Endothelial cell of umbilical vein (primary cell): ENCODE data around the gene RAB11B. TPM values are rescaled to one million over a fixed set of nuclear protein-coding genes. Genes with fewer than 3 reads are reported as not detected.
A peak's percentile ranks its signal among the peaks of the same experiment; 100 is the strongest.

ENCODE experiments used
- BruUV-seq: library from RNA; stranded (reverse); fragments of 400-500 nt; replicated peaks from 2 replicates; lab custom pipeline; 2021; lab: Mats Ljungman, UMichigan
- CTCF ChIA-PET: fragments of 300-600, 350-600 bp; sonication (Branson Sonifier 250); formaldehyde crosslinking; loops from one replicate; lab custom pipeline; 2021; ENCODE audit warnings: antibody characterized with exemption, inconsistent platforms; lab: Charles Lee
- POLR2A ChIA-PET: fragments of 300-600, 350-600 bp; sonication (Branson Sonifier 250); formaldehyde crosslinking; loops from one replicate; lab custom pipeline; 2021; ENCODE audit warnings: antibody characterized with exemption, inconsistent platforms; lab: Charles Lee
- DNase-seq: peaks from one replicate; pipeline ENCODE4 v3.0.0-alpha.2; 2011; ENCODE audit warnings: low read depth, low spot score
- FAIRE-seq: peaks from 2 replicates; lab custom pipeline; 2011; peaks lifted over from hg19 to GRCh38; lab: Jason Lieb, UNC
- H2AFZ ChIP-seq: 2 replicates; pipeline ENCODE4 v1.6.0; 2012; ENCODE audit warnings: low read depth, low read length, control low read depth, inconsistent platforms
- H3K27ac ChIP-seq: 2 replicates; pipeline ENCODE4 v1.5.1; 2011; ENCODE audit warnings: low read depth, mild to moderate bottlenecking, control low read depth, low read length, moderate library complexity; ENCODE audit not compliant: insufficient read depth
- H3K27me3 ChIP-seq, 2 experiments: 2 replicates each; pipeline versions ENCODE4 v1.6.0 to v1.6.1; 2011; ENCODE audit warnings: low read length in 2 of 2, mixed read lengths in 1 of 2; ENCODE audit not compliant: control insufficient read depth in 2 of 2, insufficient read depth in 2 of 2
- H3K36me3 ChIP-seq, 2 experiments: 2 replicates in 1 of 2; 3 replicates in 1 of 2; pipeline ENCODE4 v1.5.1; 2011; ENCODE audit warnings: low read length in 2 of 2, mild to moderate bottlenecking in 1 of 2, moderate library complexity in 1 of 2; ENCODE audit not compliant: control insufficient read depth in 2 of 2, insufficient read depth in 2 of 2; ENCODE audit errors: extremely low read depth in 1 of 2
- H3K4me1 ChIP-seq: 3 replicates; pipeline ENCODE4 v1.5.1; 2011; ENCODE audit warnings: mild to moderate bottlenecking, low read length; ENCODE audit not compliant: control insufficient read depth, insufficient read depth; ENCODE audit errors: extremely low read depth
- H3K4me2 ChIP-seq: 2 replicates; pipeline ENCODE4 v1.6.1; 2011; ENCODE audit warnings: low read length, control low read depth, mixed read lengths; ENCODE audit not compliant: insufficient read depth
- H3K4me3 ChIP-seq, 3 experiments: fragments of 200-600 bp in 1 of 3; sonication (generic), shearing (Covaris generic) in 1 of 3; replicated peaks in 1 of 3; 2 replicates each; pipeline ENCODE4 v1.5.1; 2011 to 2016; ENCODE audit warnings: control low read depth in 3 of 3, low read length in 3 of 3, mild to moderate bottlenecking in 2 of 3, inconsistent platforms in 1 of 3, low read depth in 1 of 3, moderate library complexity in 1 of 3; ENCODE audit not compliant: insufficient read depth in 1 of 3
- H3K79me2 ChIP-seq: 2 replicates; pipeline ENCODE4 v1.6.0; 2012; ENCODE audit warnings: low read length, inconsistent platforms; ENCODE audit not compliant: control insufficient read depth, insufficient read depth
- H3K9ac ChIP-seq: replicated peaks from 2 replicates; pipeline ENCODE3; 2011; ENCODE audit warnings: low read length, control low read depth; ENCODE audit not compliant: insufficient read depth; ENCODE audit errors: extremely low read depth
- H3K9me1 ChIP-seq: replicated peaks from 3 replicates; pipeline ENCODE4 v1.6.0; 2011; ENCODE audit warnings: mild to moderate bottlenecking, low read length; ENCODE audit not compliant: control insufficient read depth, insufficient read depth; ENCODE audit errors: extremely low read depth
- H3K9me3 ChIP-seq: replicated peaks from 2 replicates; pipeline ENCODE4 v1.5.1; 2012; ENCODE audit warnings: low read length, inconsistent platforms; ENCODE audit not compliant: control insufficient read depth, insufficient read depth
- H4K20me1 ChIP-seq: replicated peaks from 2 replicates; pipeline ENCODE3; 2011; ENCODE audit warnings: mild to moderate bottlenecking, low read length; ENCODE audit not compliant: control insufficient read depth, insufficient read depth; ENCODE audit errors: extremely low read depth
- CTCF ChIP-seq, 2 donors: IDR thresholded peaks; 1 replicate in 1 of 2; 2 replicates in 1 of 2; pipeline ENCODE4 v1.5.1; 2011; ENCODE audit warnings: low read length in 2 of 2, mild to moderate bottlenecking in 2 of 2, moderate library complexity in 2 of 2, control low read depth in 1 of 2, inconsistent platforms in 1 of 2, low read depth in 1 of 2; ENCODE audit not compliant: insufficient read depth in 1 of 2; ENCODE audit errors: extremely low read depth in 1 of 2
- EZH2 ChIP-seq: IDR thresholded peaks from 2 replicates; pipeline ENCODE4 v1.6.1; 2012; ENCODE audit warnings: borderline replicate concordance, low read depth, mild to moderate bottlenecking, moderate library complexity, low read length, inconsistent platforms; ENCODE audit not compliant: severe bottlenecking
- FOS ChIP-seq: IDR thresholded peaks from 2 replicates; pipeline ENCODE4 v1.6.1; 2011; ENCODE audit warnings: mild to moderate bottlenecking, low read length, moderate library complexity, borderline replicate concordance; ENCODE audit not compliant: insufficient read depth
- GATA2 ChIP-seq: IDR thresholded peaks from 2 replicates; pipeline ENCODE4 v1.7.0; 2011; ENCODE audit warnings: low read depth, mild to moderate bottlenecking, moderate library complexity, mixed read lengths, low read length; ENCODE audit not compliant: insufficient read length, insufficient read depth
- JUN ChIP-seq: IDR thresholded peaks from 2 replicates; pipeline ENCODE4 v1.6.1; 2011; ENCODE audit warnings: borderline replicate concordance, low read depth; ENCODE audit not compliant: insufficient read length, insufficient read depth
- MAX ChIP-seq: IDR thresholded peaks from 2 replicates; pipeline ENCODE4 v1.6.1; 2011; ENCODE audit not compliant: insufficient read depth, insufficient read length
- MYC ChIP-seq: IDR thresholded peaks from one replicate; pipeline ENCODE4 v1.6.1; 2011; ENCODE audit warnings: mild to moderate bottlenecking, low read depth, low read length
- POLR2A ChIP-seq: IDR thresholded peaks from 2 replicates; pipeline ENCODE4 v1.6.1; 2012; ENCODE audit warnings: low read depth, mild to moderate bottlenecking, control low read depth, low read length
- POLR2AphosphoS5 ChIP-seq: IDR thresholded peaks from 2 replicates; pipeline ENCODE4 v1.6.1; 2012; ENCODE audit warnings: low read depth, mild to moderate bottlenecking, control low read depth, low read length, moderate library complexity; ENCODE audit not compliant: insufficient read depth
- dilution Hi-C: fragments of 300-500 bp; cut with MboI; formaldehyde crosslinking; loops from one replicate; pipeline ENCODE4 v1.15.0; 2019; ENCODE audit warnings: low sequenced_read_pairs; ENCODE audit not compliant: extremely low pct_ligation_motif_present
- intact Hi-C: fragments of 100-400 bp; cut with micrococcal nuclease; formaldehyde crosslinking; loops from one replicate; pipeline ENCODE4 v1.10.0; 2022
- polyA plus RNA-seq, 4 experiments: library from polyadenylated mRNA; depleted of rRNA in 3 of 4; stranded (reverse) in 3 of 4; unstranded in 1 of 4; fragments of >200 nt; gene quantifications; 2 replicates each; pipeline versions ENCODE4 v1.2.1 to v1.2.3, GENCODE V29; 2011 to 2012; ENCODE audit warnings: missing spikeins in 1 of 4
- total RNA-seq: library from RNA; stranded (reverse); gene quantifications from 2 replicates; pipeline ENCODE4 v1.2.3, GENCODE V29; 2021

Gene RAB11B
- total and polyA plus RNA-seq, 2 donors (not counting 3 experiments of a cell fraction or from before 2014, with no cell fraction given) = 74.1 to 99.8 TPM

DNA sequence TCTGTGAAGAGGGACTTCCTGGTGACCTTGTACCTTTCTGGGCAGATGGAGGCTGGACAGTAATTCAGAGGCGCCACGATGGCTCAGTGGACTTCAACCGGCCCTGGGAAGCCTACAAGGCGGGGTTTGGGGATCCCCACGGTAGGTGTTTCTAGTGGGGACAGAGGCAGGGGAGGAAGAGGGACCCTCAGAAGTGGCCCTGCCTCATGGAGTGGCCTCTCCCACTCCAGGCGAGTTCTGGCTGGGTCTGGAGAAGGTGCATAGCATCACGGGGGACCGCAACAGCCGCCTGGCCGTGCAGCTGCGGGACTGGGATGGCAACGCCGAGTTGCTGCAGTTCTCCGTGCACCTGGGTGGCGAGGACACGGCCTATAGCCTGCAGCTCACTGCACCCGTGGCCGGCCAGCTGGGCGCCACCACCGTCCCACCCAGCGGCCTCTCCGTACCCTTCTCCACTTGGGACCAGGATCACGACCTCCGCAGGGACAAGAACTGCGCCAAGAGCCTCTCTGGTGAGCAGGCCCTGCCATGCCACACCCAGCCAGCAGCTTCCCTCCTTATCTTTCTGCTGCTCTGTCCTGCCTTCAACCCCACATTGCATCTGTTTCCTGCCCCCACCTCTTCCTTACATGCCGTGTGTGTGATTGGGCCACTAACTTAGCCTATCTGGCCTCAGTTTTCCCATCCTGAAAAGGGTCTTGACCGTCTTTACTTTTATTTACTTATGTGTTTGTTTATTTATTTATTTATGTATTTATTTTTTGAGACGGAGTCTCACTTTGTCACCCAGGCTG is 19.0 kb upstream of the RAB11B start:
- DNase-seq (no peak), FAIRE-seq (peak; percentile 8)
- no peaks in the 10 kb centered on the region for H3K79me2 ChIP-seq
- BruUV-seq = no TSS peak
- no peak overlapping the region for H3K4me3 ChIP-seq
- no peak overlapping the region for H3K27ac ChIP-seq
- no peaks in the 10 kb centered on the region for H3K9me1 ChIP-seq
- ChIA-PET CTCF (interaction anchor here (1.0 to 1.6 kb wide), 2 partner anchors 17 to 18 kb away, joined by 3 read pairs; no protein-coding TSS in a partner anchor), POLR2A (no interaction called here)
- dilution Hi-C loops (no loop called here), intact Hi-C loops (no loop called here)
- TF ChIP-seq MAX (no peak), POLR2AphosphoS5 (no peak), GATA2 (no peak), MYC (no peak), POLR2A (no peak), CTCF (IDR thresholded peaks at IDR 0.05; ENCODE audit: extremely low read depth in 1 of 2, insufficient read depth in 1 of 2, low read depth in 1 of 2, low read length in 2 of 2) (no peak), JUN (no peak), EZH2 (no peak), FOS (no peak)
- peaks cover 12% of the 10 kb centered on the region for H3K4me1 ChIP-seq
- H3K4me2 ChIP-seq = no peak overlapping the region
- no peak overlapping the region for H2AFZ ChIP-seq
- no peaks in the 10 kb centered on the region for H4K20me1 ChIP-seq
- H3K9me3 ChIP-seq = no peaks in the 10 kb centered on the region
- peaks cover 0 to 13% of the 10 kb centered on the region in 2 experiments for H3K36me3 ChIP-seq
- no peak overlapping the region for H3K9ac ChIP-seq
- no peaks in the 10 kb centered on the region for H3K27me3 ChIP-seq
